Neural cell (in vitro differentiated cells): ENCODE measurements around the gene FRK.
"Not testable (repeated sequence)": the region's sequence is repeated elsewhere in the genome, so short reads cannot be mapped to it uniquely, and the experiment has no call there.

Experiments used
- EP300 ChIP-seq: fragments of 450-650 bp; conservative IDR thresholded peaks from 2 replicates; pipeline ENCODE4 v1.6.1; 2014; ENCODE audit warnings: antibody characterized with exemption, mild to moderate bottlenecking, moderate library complexity; ENCODE audit not compliant: poor library complexity, severe bottlenecking
- POLR2AphosphoS5 ChIP-seq: IDR thresholded peaks from 2 replicates; pipeline ENCODE4 v1.6.1; 2012
- SMC3 ChIP-seq: fragments of 450-650 bp; conservative IDR thresholded peaks from 2 replicates; pipeline ENCODE4 v1.6.1; 2014; ENCODE audit warnings: antibody characterized with exemption, mild to moderate bottlenecking, moderate library complexity; ENCODE audit not compliant: poor library complexity
- TAF1 ChIP-seq: IDR thresholded peaks from 2 replicates; pipeline ENCODE4 v1.6.1; 2012; ENCODE audit warnings: low read depth
- TF ChIP-seq, protein P1 (sequence below): fragments of 450-650 bp; IDR thresholded peaks from 2 replicates; pipeline ENCODE4 v1.5.1; 2014; ENCODE audit warnings: antibody characterized with exemption, mild to moderate bottlenecking, moderate library complexity; ENCODE audit not compliant: poor library complexity, severe bottlenecking

DNA sequence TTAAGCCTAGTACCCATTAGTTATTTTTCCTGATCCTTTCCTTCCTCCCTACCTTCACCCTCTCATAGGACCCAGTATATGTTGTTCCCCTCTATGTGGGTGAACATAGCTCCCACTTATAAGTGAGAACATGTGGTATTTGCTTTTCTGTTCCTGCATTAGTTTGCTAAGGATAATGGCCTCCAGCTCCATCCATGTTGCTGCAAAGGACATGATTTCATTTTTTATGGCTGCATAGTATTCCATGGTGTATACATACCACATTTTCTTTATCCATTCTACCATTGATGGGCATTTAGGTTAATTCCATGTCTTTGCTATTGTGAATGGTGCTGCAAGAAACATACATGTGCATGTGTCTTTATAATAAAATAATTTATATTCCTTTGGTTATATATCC lies 115.9 kb downstream of the FRK start:
- TF ChIP-seq, protein P1, sequence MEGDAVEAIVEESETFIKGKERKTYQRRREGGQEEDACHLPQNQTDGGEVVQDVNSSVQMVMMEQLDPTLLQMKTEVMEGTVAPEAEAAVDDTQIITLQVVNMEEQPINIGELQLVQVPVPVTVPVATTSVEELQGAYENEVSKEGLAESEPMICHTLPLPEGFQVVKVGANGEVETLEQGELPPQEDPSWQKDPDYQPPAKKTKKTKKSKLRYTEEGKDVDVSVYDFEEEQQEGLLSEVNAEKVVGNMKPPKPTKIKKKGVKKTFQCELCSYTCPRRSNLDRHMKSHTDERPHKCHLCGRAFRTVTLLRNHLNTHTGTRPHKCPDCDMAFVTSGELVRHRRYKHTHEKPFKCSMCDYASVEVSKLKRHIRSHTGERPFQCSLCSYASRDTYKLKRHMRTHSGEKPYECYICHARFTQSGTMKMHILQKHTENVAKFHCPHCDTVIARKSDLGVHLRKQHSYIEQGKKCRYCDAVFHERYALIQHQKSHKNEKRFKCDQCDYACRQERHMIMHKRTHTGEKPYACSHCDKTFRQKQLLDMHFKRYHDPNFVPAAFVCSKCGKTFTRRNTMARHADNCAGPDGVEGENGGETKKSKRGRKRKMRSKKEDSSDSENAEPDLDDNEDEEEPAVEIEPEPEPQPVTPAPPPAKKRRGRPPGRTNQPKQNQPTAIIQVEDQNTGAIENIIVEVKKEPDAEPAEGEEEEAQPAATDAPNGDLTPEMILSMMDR: not testable (repeated sequence)
- TF ChIP-seq EP300, POLR2AphosphoS5, TAF1, SMC3: not testable (repeated sequence)
